GM18511 (cell line): ENCODE measurements around the gene CD44.

Experiments used
- ATAC-seq: cut with Tn5 transposase; IDR thresholded peaks from one replicate; pipeline ENCODE4 v1.9.1; 2021; ENCODE audit warnings: mild to moderate bottlenecking, moderate library complexity; ENCODE audit not compliant: unreplicated experiment

Gene CD44

GRCh38 chr11:35250621-35251020 is 111.7 kb downstream of the CD44 start:
- ATAC-seq: no peak

GRCh38 chr11:35253237-35253636 is 114.3 kb downstream of the CD44 start:
- ATAC-seq: no peak

- ATAC-seq: no peak
Observed at GRCh38 chr11:35255514-35255913, 116.5 kb downstream of the CD44 start.

- no peak for ATAC-seq
Observed at GRCh38 chr11:35256296-35256695, 117.3 kb downstream of the CD44 start.

- peak; percentile 100 for ATAC-seq
Observed at GRCh38 chr11:35257281-35257680, 118.3 kb downstream of the CD44 start.

GRCh38 chr11:35259529-35259928 is 120.6 kb downstream of the CD44 start:
- no peak for ATAC-seq

- no peak for ATAC-seq
Observed at GRCh38 chr11:35260342-35260985, 121.5 kb downstream of the CD44 start.

- ATAC-seq: no peak
Observed at GRCh38 chr11:35261197-35261596, 122.2 kb downstream of the CD44 start.

- no peak for ATAC-seq
Observed at GRCh38 chr11:35262056-35262455, 123.1 kb downstream of the CD44 start.

- ATAC-seq: no peak
Observed at GRCh38 chr11:35262735-35263134, 123.8 kb downstream of the CD44 start.

- no peak for ATAC-seq
Observed at GRCh38 chr11:35265755-35266454, 126.9 kb downstream of the CD44 start.

- ATAC-seq: no peak
Observed at GRCh38 chr11:35267504-35267903, 128.5 kb downstream of the CD44 start.

GRCh38 chr11:35270342-35270741 is 131.4 kb downstream of the CD44 start:
- ATAC-seq: no peak

- no peak for ATAC-seq
Observed at GRCh38 chr11:35271031-35271430, 132.1 kb downstream of the CD44 start.

- ATAC-seq: peak; percentile 92
Observed at GRCh38 chr11:35272391-35272902, 133.5 kb downstream of the CD44 start.

- no peak for ATAC-seq
Observed at GRCh38 chr11:35274909-35275785, 136.2 kb downstream of the CD44 start.

GRCh38 chr11:35275786-35276170 is 136.8 kb downstream of the CD44 start:
- ATAC-seq: no peak

- no peak for ATAC-seq
Observed at GRCh38 chr11:35276396-35277145, 137.6 kb downstream of the CD44 start.

- no peak for ATAC-seq
Observed at GRCh38 chr11:35277827-35278226, 138.9 kb downstream of the CD44 start.

- ATAC-seq: no peak
Observed at GRCh38 chr11:35280727-35281126, 141.8 kb downstream of the CD44 start.

GRCh38 chr11:35281169-35281688 is 142.3 kb downstream of the CD44 start:
- no peak for ATAC-seq
